Activated B cell treated with CpG ODN at 0.5 μM for 24 hours (primary cell): ENCODE data around the gene RHOBTB3. TPM values are rescaled to one million over a fixed set of nuclear protein-coding genes. Genes with fewer than 3 reads are reported as not detected.

Experiments used
- ATAC-seq: fragments of 200-7000 bp; cut with Tn5 transposase; one replicate; pipeline ENCODE4 v1.10.0; 2021; ENCODE audit warnings: low read depth, mild to moderate bottlenecking, moderate library complexity
- CTCF ChIA-PET: fragments of 350-600 bp; sonication (Branson Sonifier 250); formaldehyde crosslinking; loops from one replicate; lab custom pipeline; 2021; ENCODE audit warnings: antibody characterized with exemption; lab: Charles Lee
- POLR2A ChIA-PET: fragments of 350-600 bp; sonication (Branson Sonifier 250); formaldehyde crosslinking; loops from one replicate; lab custom pipeline; 2021; ENCODE audit warnings: antibody characterized with exemption; lab: Charles Lee
- DNase-seq: peaks from one replicate; pipeline ENCODE4 v3.0.0; 2022
- H3K27ac Mint-ChIP-seq: one replicate; pipeline ENCODE4 v1.8.0; 2020; ENCODE audit warnings: mixed read lengths
- H3K27me3 Mint-ChIP-seq: one replicate; pipeline ENCODE4 v1.8.0; 2021; ENCODE audit warnings: mixed read lengths
- H3K36me3 Mint-ChIP-seq: one replicate; pipeline ENCODE4 v1.8.0; 2021; ENCODE audit warnings: low read depth, mixed read lengths
- H3K4me1 Mint-ChIP-seq: one replicate; pipeline ENCODE4 v1.8.0; 2021; ENCODE audit warnings: mixed read lengths
- H3K4me3 Mint-ChIP-seq: one replicate; pipeline ENCODE4 v1.8.0; 2020; ENCODE audit warnings: mild to moderate bottlenecking, mixed read lengths
- H3K9me3 Mint-ChIP-seq: one replicate; pipeline ENCODE4 v1.8.0; 2020; ENCODE audit warnings: mixed read lengths
- intact Hi-C: fragments of 100-400 bp; cut with micrococcal nuclease; formaldehyde crosslinking; loops from one replicate; pipeline ENCODE4 v1.15.1; 2024
- total RNA-seq: library from RNA; stranded (reverse); gene quantifications from 2 replicates; pipeline ENCODE4 v1.2.3, GENCODE V29; 2022
- TF ChIP-seq, protein P1 (sequence below): fragments of 200-600 bp; IDR thresholded peaks from one replicate; pipeline ENCODE4 v1.8.0; 2022; ENCODE audit warnings: antibody characterized with exemption, mild to moderate bottlenecking

RHOBTB3 gene
- total RNA-seq, 1 donor from 2014 or later: 3.3 TPM

DNA sequence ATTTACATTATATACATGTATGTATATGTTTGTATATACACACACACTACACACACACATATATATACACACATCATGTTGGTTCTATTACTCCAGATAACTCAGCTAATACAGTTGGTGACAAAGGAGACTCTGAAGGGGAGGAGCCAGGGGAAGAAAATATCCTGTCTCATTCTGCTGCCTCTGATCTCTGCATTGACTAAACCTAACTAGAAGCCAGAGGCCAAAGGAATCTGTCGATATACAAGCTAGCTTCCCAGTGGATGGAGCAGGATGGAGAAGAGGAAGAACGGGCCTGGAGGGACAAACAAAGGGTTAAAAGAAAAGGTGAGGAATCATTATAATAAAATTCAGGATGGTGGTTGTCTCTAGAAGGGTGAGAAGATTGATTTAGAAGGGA lies 13.7 kb upstream of the RHOBTB3 start:
- CTCF ChIA-PET: interaction anchor here (1.2 kb wide), 1 partner anchor 64 kb away, joined by 4 read pairs; no protein-coding TSS in a partner anchor
- POLR2A ChIA-PET: interaction anchor here (0.6 kb wide), 1 partner anchor 56 kb away, joined by 3 read pairs; no protein-coding TSS in a partner anchor

DNA sequence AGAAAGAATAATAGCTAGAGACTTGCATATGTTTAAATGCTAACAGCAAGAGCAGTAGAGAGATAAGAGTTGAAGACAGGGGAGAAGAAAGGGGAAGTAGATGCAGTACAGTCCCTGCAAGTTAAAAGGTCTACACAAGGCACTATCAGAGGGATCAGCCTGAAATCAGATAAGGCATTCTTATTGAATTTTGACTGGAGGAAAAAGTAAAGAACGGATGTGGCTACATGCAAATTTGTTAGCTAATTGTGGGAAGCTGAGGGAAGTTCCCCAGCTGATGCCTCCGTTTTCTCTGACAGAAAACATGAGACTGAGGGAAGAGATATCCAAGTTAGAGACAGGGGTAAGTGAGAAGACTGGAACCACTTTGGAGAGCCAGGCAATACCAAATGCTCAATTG lies 12.9 kb upstream of the RHOBTB3 start:
- TF ChIP-seq, protein P1, sequence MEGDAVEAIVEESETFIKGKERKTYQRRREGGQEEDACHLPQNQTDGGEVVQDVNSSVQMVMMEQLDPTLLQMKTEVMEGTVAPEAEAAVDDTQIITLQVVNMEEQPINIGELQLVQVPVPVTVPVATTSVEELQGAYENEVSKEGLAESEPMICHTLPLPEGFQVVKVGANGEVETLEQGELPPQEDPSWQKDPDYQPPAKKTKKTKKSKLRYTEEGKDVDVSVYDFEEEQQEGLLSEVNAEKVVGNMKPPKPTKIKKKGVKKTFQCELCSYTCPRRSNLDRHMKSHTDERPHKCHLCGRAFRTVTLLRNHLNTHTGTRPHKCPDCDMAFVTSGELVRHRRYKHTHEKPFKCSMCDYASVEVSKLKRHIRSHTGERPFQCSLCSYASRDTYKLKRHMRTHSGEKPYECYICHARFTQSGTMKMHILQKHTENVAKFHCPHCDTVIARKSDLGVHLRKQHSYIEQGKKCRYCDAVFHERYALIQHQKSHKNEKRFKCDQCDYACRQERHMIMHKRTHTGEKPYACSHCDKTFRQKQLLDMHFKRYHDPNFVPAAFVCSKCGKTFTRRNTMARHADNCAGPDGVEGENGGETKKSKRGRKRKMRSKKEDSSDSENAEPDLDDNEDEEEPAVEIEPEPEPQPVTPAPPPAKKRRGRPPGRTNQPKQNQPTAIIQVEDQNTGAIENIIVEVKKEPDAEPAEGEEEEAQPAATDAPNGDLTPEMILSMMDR: no peak
- H3K27ac Mint-ChIP-seq: no peak overlapping the region
- H3K4me3 Mint-ChIP-seq: no peak overlapping the region
- ChIA-PET CTCF (interaction anchor here (1.2 kb wide), 1 partner anchor 63 kb away, joined by 4 read pairs; no protein-coding TSS in a partner anchor), POLR2A (no interaction called here)
- no peaks in the 10 kb centered on the region for H3K4me1 Mint-ChIP-seq
- no peaks in the 10 kb centered on the region for H3K27me3 Mint-ChIP-seq
- intact Hi-C loops: loop anchor here (1.0 kb wide), 1 partner anchor 9 kb away; no protein-coding TSS in a partner anchor
- ATAC-seq (peak; percentile 86), DNase-seq (no peak)
- no peaks in the 10 kb centered on the region for H3K9me3 Mint-ChIP-seq
- no peaks in the 10 kb centered on the region for H3K36me3 Mint-ChIP-seq

More for the DNA sequence above, 13.7 kb upstream of the RHOBTB3 start:
- no peaks in the 10 kb centered on the region for H3K9me3 Mint-ChIP-seq
- TF ChIP-seq, protein P1: no peak
- DNase-seq: no peak
- no peak overlapping the region for H3K27ac Mint-ChIP-seq
- no peaks in the 10 kb centered on the region for H3K4me1 Mint-ChIP-seq
- H3K27me3 Mint-ChIP-seq: no peaks in the 10 kb centered on the region
- intact Hi-C loops: no loop called here
- H3K4me3 Mint-ChIP-seq: no peak overlapping the region
- no peaks in the 10 kb centered on the region for H3K36me3 Mint-ChIP-seq
- ATAC-seq: no peak

DNA sequence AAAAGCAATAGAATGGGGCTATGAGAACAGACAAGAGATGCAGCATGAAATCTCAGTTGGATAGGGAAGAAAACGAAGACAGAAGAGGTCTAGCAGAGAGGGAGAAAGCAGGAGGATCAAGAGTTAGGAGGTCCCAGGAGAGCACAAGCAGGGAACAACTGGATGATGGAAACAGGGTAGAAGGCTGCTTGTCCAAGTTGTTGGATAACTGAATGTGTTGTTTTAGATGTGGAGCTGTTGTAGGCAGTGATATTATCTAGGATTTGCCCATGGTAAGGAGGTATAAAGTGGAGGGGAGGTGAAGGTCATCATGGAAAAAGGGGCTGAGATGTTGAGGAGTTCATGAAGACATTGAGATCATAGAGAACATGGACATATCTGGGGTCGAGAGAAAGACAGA lies 12.4 kb upstream of the RHOBTB3 start:
- DNase-seq (no peak), ATAC-seq (no peak)
- Mint-ChIP-seq H3K27me3 (no peaks in the 10 kb centered on the region), H3K9me3 (no peaks in the 10 kb centered on the region), H3K36me3 (no peaks in the 10 kb centered on the region), H3K4me3 (no peak overlapping the region), H3K4me1 (no peaks in the 10 kb centered on the region), H3K27ac (no peak overlapping the region)
- POLR2A ChIA-PET: interaction anchor here (1.2 kb wide), 1 partner anchor 9 kb away, joined by 3 read pairs; no protein-coding TSS in a partner anchor
- intact Hi-C loops: loop anchor here (1.0 kb wide), 1 partner anchor 9 kb away; no protein-coding TSS in a partner anchor
- CTCF ChIA-PET: no interaction called here
- TF ChIP-seq, protein P1: no peak

DNA sequence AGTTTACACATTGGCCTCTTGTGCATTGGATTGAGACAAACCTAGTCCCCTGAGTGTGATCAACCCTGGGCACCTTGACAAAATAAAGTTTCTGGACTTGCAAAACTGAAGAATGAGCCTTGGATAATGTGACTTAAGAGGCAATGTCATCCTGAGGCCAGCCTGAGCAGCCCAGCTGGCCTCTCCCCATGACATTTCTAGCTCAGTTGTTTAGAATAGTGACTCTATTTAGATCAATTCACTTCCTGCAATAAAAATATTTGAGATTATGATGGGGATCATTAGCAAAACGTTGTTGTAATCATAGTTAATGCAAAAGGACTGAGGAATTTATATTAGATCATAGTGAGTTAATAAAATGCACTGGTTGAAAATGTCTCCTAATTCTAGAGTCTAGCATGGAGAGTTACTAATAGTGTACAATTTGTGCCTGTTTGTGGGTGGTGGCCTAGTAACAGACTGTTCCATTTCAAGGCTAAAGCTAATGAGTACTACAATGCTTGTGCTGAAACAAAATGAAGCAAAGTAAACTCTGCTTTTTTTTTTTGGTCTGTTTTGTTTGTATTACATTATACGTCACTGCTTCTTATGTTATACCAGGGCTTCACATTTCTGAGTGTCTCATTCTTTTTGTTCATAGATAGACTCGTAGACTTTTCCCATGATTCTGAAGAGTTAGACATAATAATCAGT lies 10.9 kb upstream of the RHOBTB3 start:
- DNase-seq: no peak
- H3K9me3 Mint-ChIP-seq: no peaks in the 10 kb centered on the region
- H3K27me3 Mint-ChIP-seq: no peaks in the 10 kb centered on the region
- POLR2A ChIA-PET: no interaction called here
- no peaks in the 10 kb centered on the region for H3K36me3 Mint-ChIP-seq
- intact Hi-C loops: no loop called here
- TF ChIP-seq, protein P1: no peak
- no peak overlapping the region for H3K4me3 Mint-ChIP-seq
- H3K27ac Mint-ChIP-seq: no peak overlapping the region
- H3K4me1 Mint-ChIP-seq: no peaks in the 10 kb centered on the region
- CTCF ChIA-PET: no interaction called here
- ATAC-seq: no peak

DNA sequence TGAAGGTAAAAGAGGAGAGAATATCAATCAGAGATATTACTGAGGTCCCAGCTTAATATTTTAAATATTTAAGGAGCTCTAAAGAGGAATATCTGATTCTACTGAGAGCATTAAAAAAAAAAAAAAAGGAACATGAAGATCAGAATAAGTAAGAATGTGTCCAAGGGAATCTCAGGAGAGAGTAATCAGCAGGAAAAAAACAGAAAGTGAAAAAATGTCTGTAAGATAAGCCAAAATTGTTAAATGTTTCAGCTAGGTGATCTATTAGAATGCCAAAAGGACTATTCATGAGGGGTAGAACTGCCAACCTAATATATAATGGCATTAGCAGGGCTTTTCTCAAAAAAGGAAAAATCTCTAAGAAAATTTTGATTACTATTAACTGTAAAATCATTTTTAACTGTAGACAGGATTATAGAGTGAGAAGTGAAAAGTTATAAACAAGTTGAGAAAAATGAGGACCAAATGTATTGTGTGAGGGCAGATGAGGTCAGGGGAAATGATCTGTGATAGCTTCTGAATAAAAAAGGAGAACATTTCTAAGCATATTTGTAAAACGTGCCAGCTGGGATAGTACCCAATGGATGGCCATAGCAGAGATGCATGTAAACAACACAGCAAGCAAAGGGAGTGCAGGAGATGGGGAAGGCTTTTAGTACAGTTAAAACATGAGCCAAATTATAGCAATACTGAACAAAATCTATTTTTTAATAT lies 9.4 kb upstream of the RHOBTB3 start:
- no peak overlapping the region for H3K4me3 Mint-ChIP-seq
- DNase-seq (no peak), ATAC-seq (no peak)
- TF ChIP-seq, protein P1: no peak
- intact Hi-C loops: no loop called here
- peaks cover 2% of the 10 kb centered on the region for H3K4me1 Mint-ChIP-seq
- ChIA-PET CTCF (no interaction called here), POLR2A (no interaction called here)
- H3K36me3 Mint-ChIP-seq: no peaks in the 10 kb centered on the region
- no peaks in the 10 kb centered on the region for H3K27me3 Mint-ChIP-seq
- no peaks in the 10 kb centered on the region for H3K9me3 Mint-ChIP-seq
- no peak overlapping the region for H3K27ac Mint-ChIP-seq
